Neural progenitor cell (in vitro differentiated cells): ENCODE measurements around the gene PPP6R3. TPM values are rescaled to one million over a fixed set of nuclear protein-coding genes. Genes with fewer than 3 reads are reported as not detected.

Experiments
- DNase-seq: peaks from one replicate; pipeline ENCODE4 v3.0.0-alpha.2; 2016; ENCODE audit warnings: low spot score
- H2AFZ ChIP-seq: fragments of 200-600 bp; sonication (generic); replicated peaks from 2 replicates; pipeline ENCODE4 v1.6.1; 2016; ENCODE audit warnings: antibody characterized with exemption
- H3F3A ChIP-seq: fragments of 200-600 bp; sonication (generic); 2 replicates; pipeline ENCODE4 v1.6.1; 2016; ENCODE audit warnings: antibody characterized with exemption, low read depth
- H3K27ac ChIP-seq: fragments of 200-600 bp; sonication (generic); 2 replicates; pipeline ENCODE4 v1.5.1; 2016; ENCODE audit warnings: mild to moderate bottlenecking
- H3K27me3 ChIP-seq: fragments of 200-600 bp; sonication (generic); 2 replicates; pipeline ENCODE4 v1.6.1; 2016; ENCODE audit warnings: mild to moderate bottlenecking, moderate library complexity
- H3K36me3 ChIP-seq: fragments of 200-600 bp; sonication (generic); 2 replicates; pipeline ENCODE4 v1.5.1; 2016
- H3K4me1 ChIP-seq: fragments of 200-600 bp; sonication (generic); 2 replicates; pipeline ENCODE4 v1.6.1; 2016; ENCODE audit warnings: mixed run types
- H3K4me2 ChIP-seq: fragments of 200-600 bp; sonication (generic); 2 replicates; pipeline ENCODE4 v1.6.1; 2016
- H3K4me3 ChIP-seq: fragments of 200-600 bp; sonication (generic); 2 replicates; pipeline ENCODE4 v1.5.1; 2016
- H3K79me2 ChIP-seq: fragments of 200-600 bp; sonication (generic); 2 replicates; pipeline ENCODE4 v1.6.1; 2016; ENCODE audit warnings: low read depth
- H3K9ac ChIP-seq: fragments of 200-600 bp; sonication (generic); 2 replicates; pipeline ENCODE4 v1.6.1; 2016
- H3K9me3 ChIP-seq: fragments of 200-600 bp; sonication (generic); 2 replicates; pipeline ENCODE4 v1.5.1; 2016; ENCODE audit warnings: low read depth
- H4K20me1 ChIP-seq: fragments of 200-600 bp; sonication (generic); 2 replicates; pipeline ENCODE4 v1.6.1; 2016; ENCODE audit warnings: low read depth
- H3K27ac Mint-ChIP-seq: 3 replicates; pipeline ENCODE4 v1.8.0; 2021; ENCODE audit warnings: mixed read lengths
- H3K27me3 Mint-ChIP-seq: 2 replicates; pipeline ENCODE4 v1.8.0; 2022; ENCODE audit warnings: low read depth, mild to moderate bottlenecking, inconsistent platforms, moderate library complexity, mixed read lengths; ENCODE audit not compliant: insufficient read depth
- H3K36me3 Mint-ChIP-seq: 3 replicates; pipeline ENCODE4 v1.8.0; 2021; ENCODE audit warnings: mixed read lengths
- H3K4me1 Mint-ChIP-seq: 3 replicates; pipeline ENCODE4 v1.8.0; 2021; ENCODE audit warnings: mixed read lengths
- H3K4me3 Mint-ChIP-seq: 3 replicates; pipeline ENCODE4 v1.8.0; 2021; ENCODE audit warnings: mild to moderate bottlenecking, moderate library complexity, mixed read lengths
- H3K9me3 Mint-ChIP-seq: 3 replicates; pipeline ENCODE4 v1.8.0; 2020; ENCODE audit warnings: mixed read lengths
- CTCF ChIP-seq: fragments of 200-600 bp; sonication (generic); IDR thresholded peaks from 2 replicates; pipeline ENCODE4 v1.5.1; 2017; ENCODE audit warnings: antibody characterized with exemption, mild to moderate bottlenecking
- EZH2 ChIP-seq: fragments of 200-600 bp; sonication (generic); IDR thresholded peaks from 2 replicates; pipeline ENCODE4 v1.6.1; 2017; ENCODE audit warnings: antibody characterized with exemption, mild to moderate bottlenecking, moderate library complexity
- EZH2phosphoT487 ChIP-seq: fragments of 200-600 bp; sonication (generic); IDR thresholded peaks from 2 replicates; pipeline ENCODE4 v1.6.1; 2017; ENCODE audit warnings: antibody characterized with exemption
- total RNA-seq: library from RNA; depleted of rRNA; stranded (reverse); fragments of >200 nt; gene quantifications from 2 replicates; pipeline ENCODE4 v1.2.3, GENCODE V29; 2015; ENCODE audit warnings: low replicate concordance

Gene PPP6R3
- total RNA-seq, 1 donor from 2014 or later: 197 TPM

GRCh38 chr11:68532727-68533369 lies 72.3 kb downstream of the PPP6R3 start:
- Mint-ChIP-seq H3K4me1 (peaks cover 7% of the 10 kb centered on the region), H3K9me3 (no peaks in the 10 kb centered on the region), H3K36me3 (peaks cover 8% of the 10 kb centered on the region), H3K27ac (no peak overlapping the region), H3K4me3 (no peak overlapping the region), H3K27me3 (peaks cover 2% of the 10 kb centered on the region)
- no peak for DNase-seq
- no peak for TF ChIP-seq EZH2phosphoT487
- TF ChIP-seq CTCF: no peak
- TF ChIP-seq EZH2: no peak
- Histone ChIP-seq H3K27ac (no peak overlapping the region), H4K20me1 (peaks cover 100% of the 10 kb centered on the region), H3K4me3 (no peak overlapping the region), H3K9ac (no peak overlapping the region), H3K36me3 (peaks cover 7% of the 10 kb centered on the region), H3K9me3 (no peaks in the 10 kb centered on the region), H3K4me1 (peaks cover 16% of the 10 kb centered on the region), H3K79me2 (peaks cover 100% of the 10 kb centered on the region), H3K4me2 (no peak overlapping the region), H3K27me3 (no peaks in the 10 kb centered on the region), H3F3A (peaks cover 7% of the 10 kb centered on the region), H2AFZ (no peak overlapping the region)

- Histone ChIP-seq H3K36me3 (peaks cover 13% of the 10 kb centered on the region), H3K4me2 (no peak overlapping the region), H3K27ac (no peak overlapping the region), H3F3A (peaks cover 7% of the 10 kb centered on the region), H3K9me3 (no peaks in the 10 kb centered on the region), H4K20me1 (peaks cover 100% of the 10 kb centered on the region), H3K27me3 (no peaks in the 10 kb centered on the region), H2AFZ (no peak overlapping the region), H3K79me2 (peaks cover 100% of the 10 kb centered on the region), H3K4me3 (no peak overlapping the region), H3K9ac (no peak overlapping the region), H3K4me1 (peaks cover 13% of the 10 kb centered on the region)
- Mint-ChIP-seq H3K9me3 (no peaks in the 10 kb centered on the region), H3K27ac (no peak overlapping the region), H3K36me3 (peaks cover 14% of the 10 kb centered on the region), H3K4me1 (peaks cover 7% of the 10 kb centered on the region), H3K27me3 (peaks cover 2% of the 10 kb centered on the region), H3K4me3 (no peak overlapping the region)
- TF ChIP-seq EZH2 (no peak), CTCF (no peak), EZH2phosphoT487 (no peak)
- DNase-seq: no peak
Observed at GRCh38 chr11:68533945-68534344, 73.4 kb downstream of the PPP6R3 start.

- no peak overlapping the region for H2AFZ ChIP-seq
- peaks cover 2% of the 10 kb centered on the region for H3K27me3 Mint-ChIP-seq
- H4K20me1 ChIP-seq: peaks cover 92% of the 10 kb centered on the region
- no peak overlapping the region for H3K4me2 ChIP-seq
- peaks cover 23% of the 10 kb centered on the region for H3K36me3 Mint-ChIP-seq
- peaks cover 13% of the 10 kb centered on the region for H3K36me3 ChIP-seq
- H3K9me3 ChIP-seq: no peaks in the 10 kb centered on the region
- peaks cover 100% of the 10 kb centered on the region for H3K79me2 ChIP-seq
- no peaks in the 10 kb centered on the region for H3K9me3 Mint-ChIP-seq
- no peak overlapping the region for H3K9ac ChIP-seq
- H3K4me3 Mint-ChIP-seq: no peak overlapping the region
- no peak overlapping the region for H3K27ac ChIP-seq
- H3K4me1 ChIP-seq: peaks cover 13% of the 10 kb centered on the region
- TF ChIP-seq CTCF (no peak), EZH2 (no peak), EZH2phosphoT487 (no peak)
- H3K4me1 Mint-ChIP-seq: peaks cover 15% of the 10 kb centered on the region
- H3K4me3 ChIP-seq: no peak overlapping the region
- no peak for DNase-seq
- no peak overlapping the region for H3K27ac Mint-ChIP-seq
- peaks cover 7% of the 10 kb centered on the region for H3F3A ChIP-seq
- H3K27me3 ChIP-seq: no peaks in the 10 kb centered on the region
Observed at GRCh38 chr11:68535098-68535497, 74.5 kb downstream of the PPP6R3 start.
